ENCODE results near the gene PDE11A. TPM values are rescaled to one million over a fixed set of nuclear protein-coding genes. Genes with fewer than 3 reads are reported as not detected.
A peak's percentile ranks its signal among the peaks of the same experiment; 100 is the strongest.

Gene PDE11A
- total RNA-seq, 1 experiment from 2014 or later: 0.13 TPM

DNA sequence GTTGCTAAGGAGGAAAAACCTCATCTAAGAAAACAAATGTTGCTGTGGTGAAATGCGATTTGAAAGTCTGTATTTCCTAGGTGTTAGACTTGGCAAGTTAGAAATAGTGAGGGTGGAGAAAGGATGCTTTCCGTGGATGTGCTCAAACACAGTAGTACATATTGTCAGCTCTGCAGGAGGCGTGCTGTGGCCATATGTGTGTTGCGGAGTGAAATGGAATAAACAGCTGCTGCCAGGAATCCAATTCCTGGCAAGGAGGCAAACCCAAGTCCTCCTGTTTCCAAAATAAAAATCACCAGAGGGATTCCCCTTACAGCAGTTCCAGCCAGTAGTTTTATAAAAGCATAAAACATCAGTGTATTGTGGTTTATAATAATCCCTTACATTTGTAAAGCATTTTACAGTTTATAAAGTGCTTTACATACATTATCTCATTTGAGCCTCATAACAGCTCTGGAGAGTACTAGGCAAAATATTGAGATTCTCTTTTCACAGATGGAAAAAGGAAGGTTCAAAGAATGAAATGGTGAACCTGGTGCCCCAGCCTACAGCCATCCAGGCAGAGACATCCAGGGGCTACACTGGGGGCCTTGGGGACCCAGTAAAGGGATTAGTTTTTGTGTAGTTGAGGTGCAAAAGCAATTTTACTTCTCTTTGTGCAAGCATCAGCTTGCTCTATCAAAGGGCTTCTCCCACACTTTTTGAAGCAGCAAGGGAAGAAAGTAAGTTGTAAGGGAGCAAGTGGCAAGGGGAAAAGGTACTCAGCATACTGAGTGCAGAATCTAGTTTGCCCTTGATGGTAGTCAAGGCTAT is 474.0 kb downstream of the PDE11A start:
- no peak overlapping the region for H2AFZ ChIP-seq (ENCODE audit: low read length)
- no peak overlapping the region for H3K4ac ChIP-seq (ENCODE audit: low read depth, low read length)
- no peak overlapping the region for H3K4me3 Mint-ChIP-seq
- no peak overlapping the region for H2BK20ac ChIP-seq (ENCODE audit: low read depth, low read length, poor library complexity, severe bottlenecking)
- no peak overlapping the region for H4K91ac ChIP-seq (ENCODE audit: insufficient read length, low read depth, low read length)
- TF ChIP-seq, protein P1, sequence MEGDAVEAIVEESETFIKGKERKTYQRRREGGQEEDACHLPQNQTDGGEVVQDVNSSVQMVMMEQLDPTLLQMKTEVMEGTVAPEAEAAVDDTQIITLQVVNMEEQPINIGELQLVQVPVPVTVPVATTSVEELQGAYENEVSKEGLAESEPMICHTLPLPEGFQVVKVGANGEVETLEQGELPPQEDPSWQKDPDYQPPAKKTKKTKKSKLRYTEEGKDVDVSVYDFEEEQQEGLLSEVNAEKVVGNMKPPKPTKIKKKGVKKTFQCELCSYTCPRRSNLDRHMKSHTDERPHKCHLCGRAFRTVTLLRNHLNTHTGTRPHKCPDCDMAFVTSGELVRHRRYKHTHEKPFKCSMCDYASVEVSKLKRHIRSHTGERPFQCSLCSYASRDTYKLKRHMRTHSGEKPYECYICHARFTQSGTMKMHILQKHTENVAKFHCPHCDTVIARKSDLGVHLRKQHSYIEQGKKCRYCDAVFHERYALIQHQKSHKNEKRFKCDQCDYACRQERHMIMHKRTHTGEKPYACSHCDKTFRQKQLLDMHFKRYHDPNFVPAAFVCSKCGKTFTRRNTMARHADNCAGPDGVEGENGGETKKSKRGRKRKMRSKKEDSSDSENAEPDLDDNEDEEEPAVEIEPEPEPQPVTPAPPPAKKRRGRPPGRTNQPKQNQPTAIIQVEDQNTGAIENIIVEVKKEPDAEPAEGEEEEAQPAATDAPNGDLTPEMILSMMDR (conservative IDR thresholded peaks at IDR 0.05): no peak
- no peaks in the 10 kb centered on the region for H3K79me2 ChIP-seq (ENCODE audit: insufficient read depth, low read length)
- DNase-seq: no peak
- no peaks in the 10 kb centered on the region for H4K20me1 ChIP-seq (ENCODE audit: control insufficient read depth, insufficient read depth, insufficient read length)
- H3K14ac ChIP-seq (ENCODE audit: insufficient read depth, low read length): no peak overlapping the region
- H2BK5ac ChIP-seq (ENCODE audit: insufficient read length, low read length): no peak overlapping the region
- WGBS (ENCODE audit: extremely low coverage, insufficient read length, low lambda C conversion rate): no CpG with 5 or more reads among the region's 4 CpGs
- no peak overlapping the region for H2BK12ac ChIP-seq (ENCODE audit: insufficient read length, low read depth, low read length)
- no peak overlapping the region for H2AK5ac ChIP-seq (ENCODE audit: insufficient read length, low read length)
- peaks cover 6% of the 10 kb centered on the region; the same call in 1 of the 2 replicates for H3K27me3 Mint-ChIP-seq (ENCODE audit: low read depth)
- no peak overlapping the region for H3K4me2 ChIP-seq (ENCODE audit: insufficient read depth, insufficient read length, low read length)
- no peak overlapping the region for H4K8ac ChIP-seq (replicated peaks; ENCODE audit: insufficient read length, low read depth, low read length)
- no peak overlapping the region for H4K5ac ChIP-seq (ENCODE audit: insufficient read length, low read depth, low read length)
- no peak overlapping the region for H3K56ac ChIP-seq (ENCODE audit: insufficient read length, low read depth, low read length)
- no peaks in the 10 kb centered on the region for H3K23me2 ChIP-seq (ENCODE audit: insufficient read length, low read depth, low read length, poor library complexity, severe bottlenecking)
- H3K4me1 Mint-ChIP-seq: peaks cover 23 to 25% of the 10 kb centered on the region in 2 experiments
- H3K18ac ChIP-seq (ENCODE audit: insufficient read length, low read depth, low read length): no peak overlapping the region
- peak overlapping the region in 1 of 3 experiments; percentile 55; a peak in 1 of 7 replicates for H3K27ac Mint-ChIP-seq
- H2BK15ac ChIP-seq (ENCODE audit: low read depth, low read length): no peak overlapping the region
- H3K4me1 ChIP-seq (ENCODE audit: insufficient read depth, low read length): peaks cover 2% of the 10 kb centered on the region; the same call in 1 of the 2 replicates
- H3K9ac ChIP-seq (ENCODE audit: extremely low read depth, insufficient read length, low read length): no peak overlapping the region
- no peaks in the 10 kb centered on the region for H3K27me3 ChIP-seq (ENCODE audit: insufficient read depth, low read length)
- no peak overlapping the region for H3K27ac ChIP-seq (ENCODE audit: insufficient read length, low read depth, low read length)
- H3T11ph ChIP-seq (ENCODE audit: low read length): no peak overlapping the region
- H3K36me3 Mint-ChIP-seq (ENCODE audit: insufficient read depth in 1 of 3, low read depth in 3 of 3): no peaks in the 10 kb centered on the region
- no peaks in the 10 kb centered on the region for H3K79me1 ChIP-seq (ENCODE audit: insufficient read depth, low read depth, low read length, poor library complexity, severe bottlenecking)
- no peaks in the 10 kb centered on the region for H3K9me3 Mint-ChIP-seq
- H2BK120ac ChIP-seq (ENCODE audit: low read depth, low read length, poor library complexity, severe bottlenecking): no peak overlapping the region
- no peaks in the 10 kb centered on the region for H3K9me3 ChIP-seq (ENCODE audit: control insufficient read depth, low read depth, low read length)
- no peak overlapping the region for H3K23ac ChIP-seq (ENCODE audit: insufficient read length, low read depth, low read length)
